Psoas muscle (tissue), 8 donors: Measurements from ENCODE around the gene CKLF. TPM values are rescaled to one million over a fixed set of nuclear protein-coding genes. Genes with fewer than 3 reads are reported as not detected.

Source experiments
- ATAC-seq, 4 donors: fragments of 200-7000 bp; cut with Tn5 transposase; one replicate each; pipeline ENCODE4 v1.9.1; 2020; ENCODE audit warnings: moderate library complexity in 3 of 4, mild to moderate bottlenecking in 2 of 4
- DNase-seq, 2 donors: peaks; one replicate each; pipeline ENCODE4 v3.0.0-alpha.2; 2020
- H3K27ac ChIP-seq: fragments of 200-600 bp; one replicate; pipeline ENCODE4 v1.8.0; 2022
- H3K27me3 ChIP-seq, 3 donors: fragments of 200-600 bp in 1 of 3; one replicate each; pipeline versions ENCODE4 v1.6.1 to v1.8.0; 2013 to 2022; ENCODE audit warnings: low read length in 2 of 3, mild to moderate bottlenecking in 2 of 3, moderate library complexity in 1 of 3; ENCODE audit not compliant: insufficient read depth in 3 of 3
- H3K36me3 ChIP-seq, 2 donors: fragments of 200-600 bp in 1 of 2; one replicate each; pipeline versions ENCODE4 v1.6.1 to v1.8.0; 2013 to 2022; ENCODE audit warnings: low read depth in 1 of 2, mild to moderate bottlenecking in 1 of 2, moderate library complexity in 1 of 2; ENCODE audit not compliant: insufficient read depth in 1 of 2
- H3K4me1 ChIP-seq: fragments of 200-600 bp; one replicate; pipeline ENCODE4 v1.8.0; 2022
- H3K4me3 ChIP-seq: fragments of 200-600 bp; one replicate; pipeline ENCODE4 v1.8.0; 2022; ENCODE audit warnings: mild to moderate bottlenecking
- H3K9me3 ChIP-seq: fragments of 200-600 bp; one replicate; pipeline ENCODE4 v1.8.0; 2022
- CTCF ChIP-seq: fragments of 200-600 bp; IDR thresholded peaks from one replicate; pipeline ENCODE4 v1.8.0; 2022; ENCODE audit warnings: antibody characterized with exemption
- WGBS, 3 donors: extraction: QIAGEN DNeasy Blood & Tissue Kit; methylation state at CpG; one replicate each; pipeline versions ENCODE4 v1.1.6 to v1.1.7; 2013; 5-methylcytosine and 5-hydroxymethylcytosine counted together
- intact Hi-C, 2 donors: fragments of 100-400 bp; cut with DNase I; formaldehyde crosslinking; loops; one replicate each; pipeline versions ENCODE4 v1.11.0 to v1.14.2; 2022
- polyA plus RNA-seq, 3 donors: library from polyadenylated mRNA; stranded (reverse); fragments of 200-250 nt; gene quantifications; one replicate each; pipeline ENCODE4 v1.2.3, GENCODE V29; 2013
- total RNA-seq, 4 donors: library from RNA; stranded (reverse); fragmentation: NEBNext Ultra II Directional in 2 of 4; extraction: Animal tissue kit (Norgen Biotek cat#: 25700) in 2 of 4; gene quantifications; one replicate each; pipeline versions ENCODE4 v1.2.1 to v1.2.4, GENCODE V29; 2021 to 2023
- donor health status: healthy with polysubstance abuse.
- donor health status: DM: no; HTN: no; CAD: no; lungs with moderate emphysema.
- donor health status: Bipolar disorder and iron deficiency.
- donor health status: healthy.
- donor health status: DM: yes; HTN: yes; CAD: no.
- donor health status: DM: no; HTN: no; CAD: no.
- donor health status: DM: no; HTN: no; CAD: no.
- donor health status: DM: yes; HTN: yes; CAD: no.

The CKLF gene
- total and polyA plus RNA-seq, 7 donors: 4.1 to 21.1 (median 6.6) TPM

GRCh38 chr16:66612422-66612821, 60.0 kb downstream of the CKLF start:
- Histone ChIP-seq H3K36me3 (peaks cover 0 to 44% of the 10 kb centered on the region in 2 donors), H3K4me1 (peaks cover 3% of the 10 kb centered on the region), H3K27ac (no peak overlapping the region), H3K27me3 (no peaks in the 10 kb centered on the region), H3K9me3 (no peaks in the 10 kb centered on the region), H3K4me3 (no peak overlapping the region)
- ATAC-seq (no peak), DNase-seq (no peak)
- 57 to 70% (median 63%) methylated on average over 14 of the region's 14 CpGs for WGBS, 3 donors
- intact Hi-C loops: loop anchor here in 1 of 2 donors (10.0 kb wide), 1 partner anchor 82 kb away; the partner anchor contains the start of gene CMTM4
- no peak for TF ChIP-seq CTCF

- no peak for TF ChIP-seq CTCF
- Histone ChIP-seq H3K27me3 (no peaks in the 10 kb centered on the region), H3K36me3 (peaks cover 0 to 44% of the 10 kb centered on the region in 2 donors), H3K27ac (no peak overlapping the region), H3K9me3 (no peaks in the 10 kb centered on the region), H3K4me1 (peaks cover 19% of the 10 kb centered on the region), H3K4me3 (no peak overlapping the region)
- intact Hi-C loops: loop anchor here in 1 of 2 donors (10.0 kb wide), 1 partner anchor 81 kb away; the partner anchor contains the start of gene CMTM4
- DNase-seq (no peak), ATAC-seq (no peak)
- WGBS, 3 donors: 83 to 91% (median 83%) methylated on average over 12 of the region's 12 CpGs
These were observed 61.9 kb downstream of the CKLF start for GRCh38 chr16:66614161-66614802.

Other genes with a start within 250 kb of the CKLF start
- 10 to 100 TPM; 21.4 to 48.4 (median 37.0) TPM for gene CDH5, start 185.9 kb upstream of the CKLF start, total RNA-seq
- 10 to 100 TPM; 15.1 to 22.2 (median 17.7) TPM for gene CDH5, start 185.9 kb upstream of the CKLF start, polyA plus RNA-seq
- not detected for gene BEAN1, start 125.3 kb upstream of the CKLF start, total RNA-seq
- under 1 TPM in 2 of 3 donors, not detected in 1; 0.01 to 0.08 TPM for gene BEAN1, start 125.3 kb upstream of the CKLF start, polyA plus RNA-seq
- 10 to 100 TPM; 10.0 to 14.7 (median 12.2) TPM for gene TK2, start 2.5 kb upstream of the CKLF start, total RNA-seq
- gene TK2, start 2.5 kb upstream of the CKLF start, polyA plus RNA-seq: 1 to 10 TPM; 4.0 to 9.2 (median 7.4) TPM
- gene CMTM1, start 13.9 kb downstream of the CKLF start, total RNA-seq: 1 to 10 TPM in 1 of 4 donors, under 1 TPM in 1, not detected in 2; 0.76 to 1.1 TPM
- under 1 TPM in 2 of 3 donors, not detected in 1; 0.04 to 0.25 TPM for gene CMTM1, start 13.9 kb downstream of the CKLF start, polyA plus RNA-seq
- not detected for gene CMTM2, start 26.9 kb downstream of the CKLF start, total RNA-seq
- under 1 TPM in 1 of 3 donors, not detected in 2; 0.17 TPM for gene CMTM2, start 26.9 kb downstream of the CKLF start, polyA plus RNA-seq
- 1 to 10 TPM; 3.9 to 7.6 (median 5.2) TPM for gene CMTM3, start 52.1 kb downstream of the CKLF start, total RNA-seq
- 1 to 10 TPM; 2.6 to 5.9 (median 3.5) TPM for gene CMTM3, start 52.1 kb downstream of the CKLF start, polyA plus RNA-seq
- 10 to 100 TPM in 1 of 4 donors, 1 to 10 TPM in 3; 7.7 to 10.3 (median 9.1) TPM for gene CMTM4, start 144.2 kb downstream of the CKLF start, total RNA-seq
- 1 to 10 TPM; 2.3 to 4.1 (median 2.4) TPM for gene CMTM4, start 144.2 kb downstream of the CKLF start, polyA plus RNA-seq
- gene DYNC1LI2, start 199.0 kb downstream of the CKLF start, total RNA-seq: 10 to 100 TPM; 60.4 to 68.7 (median 64.8) TPM
- 10 to 100 TPM; 30.8 to 76.0 (median 38.3) TPM for gene DYNC1LI2, start 199.0 kb downstream of the CKLF start, polyA plus RNA-seq
- gene TERB1, start 249.0 kb downstream of the CKLF start, total RNA-seq: under 1 TPM in 1 of 4 donors, not detected in 3; 0.26 TPM
- gene TERB1, start 249.0 kb downstream of the CKLF start, polyA plus RNA-seq: not detected